GM12878 (cell line): ENCODE data around the gene CTXND2. TPM values are rescaled to one million over a fixed set of nuclear protein-coding genes. Genes with fewer than 3 reads are reported as not detected.
"Not testable (repeated sequence)": the region's sequence is repeated elsewhere in the genome, so short reads cannot be mapped to it uniquely, and the experiment has no call there.

Experiments
- ATAC-seq: fragments of 200-7000 bp; cut with Tn5 transposase; 3 replicates; pipeline ENCODE4 v1.9.1; 2020; ENCODE audit warnings: mild to moderate bottlenecking, moderate library complexity
- BruUV-seq: library from RNA; stranded (reverse); fragments of 400-500 nt; replicated peaks from 2 replicates; lab custom pipeline; 2021; lab: Mats Ljungman, UMichigan
- CTCF ChIA-PET: fragments of 300-600 bp; sonication (Branson Sonifier 250); formaldehyde crosslinking; extraction: SDS; loops from one replicate; lab custom pipeline; 2021; ENCODE audit warnings: inconsistent platforms; lab: Yijun Ruan, JAX
- POLR2A ChIA-PET: fragments of 350-600 bp; formaldehyde crosslinking; extraction: SDS; loops from one replicate; lab custom pipeline; 2021; ENCODE audit warnings: inconsistent platforms; lab: Charles Lee
- RAD21 ChIA-PET: fragments of 300-600 bp; sonication (Branson Sonifier 250); formaldehyde crosslinking; loops from one replicate; lab custom pipeline; 2023; ENCODE audit warnings: antibody characterized with exemption; ENCODE audit not compliant: unreplicated experiment; lab: Charles Lee
- SMC1A ChIA-PET: fragments of 300-600 bp; sonication (Branson Sonifier 250); formaldehyde crosslinking; loops from one replicate; lab custom pipeline; 2023; ENCODE audit not compliant: unreplicated experiment, uncharacterized antibody; lab: Charles Lee
- DNase-seq: peaks from one replicate; pipeline ENCODE4 v3.0.0-alpha.2; 2011; ENCODE audit warnings: low read depth, low spot score
- FAIRE-seq: peaks from 3 replicates; lab custom pipeline; 2011; peaks lifted over from hg19 to GRCh38; lab: Jason Lieb, UNC
- H2AFZ ChIP-seq: 2 replicates; pipeline ENCODE4 v1.6.0; 2011; ENCODE audit warnings: low read depth, low read length, control low read depth; ENCODE audit not compliant: control insufficient read depth
- H3K27ac ChIP-seq: 2 replicates; pipeline ENCODE4 v1.5.1; 2011; ENCODE audit warnings: control low read depth; ENCODE audit not compliant: control insufficient read depth, insufficient read depth
- H3K27me3 ChIP-seq, 2 experiments: replicated peaks in 1 of 2; 2 replicates each; pipeline versions ENCODE4 v1.6.0 to v1.6.1; 2011; ENCODE audit warnings: low read length in 1 of 2; ENCODE audit not compliant: control insufficient read depth in 2 of 2, insufficient read depth in 2 of 2
- H3K36me3 ChIP-seq, 2 experiments: 2 replicates each; pipeline ENCODE4 v1.5.1; 2011; ENCODE audit warnings: low read length in 1 of 2; ENCODE audit not compliant: control insufficient read depth in 2 of 2, insufficient read depth in 2 of 2
- H3K4me1 ChIP-seq: 2 replicates; pipeline ENCODE4 v1.6.1; 2011; ENCODE audit warnings: mild to moderate bottlenecking, low read length, moderate library complexity, mixed read lengths; ENCODE audit not compliant: control insufficient read depth, insufficient read depth
- H3K4me2 ChIP-seq: 2 replicates; pipeline ENCODE4 v1.6.0; 2011; ENCODE audit warnings: control low read depth; ENCODE audit not compliant: control insufficient read depth, insufficient read depth
- H3K4me3 ChIP-seq: fragments of 200-600 bp; sonication (generic); 2 replicates; pipeline ENCODE4 v1.5.1; 2016
- H3K79me2 ChIP-seq: 2 replicates; pipeline ENCODE4 v1.6.0; 2011; ENCODE audit warnings: low read length; ENCODE audit not compliant: control insufficient read depth, insufficient read depth
- H3K9ac ChIP-seq: 2 replicates; pipeline ENCODE4 v1.8.0; 2011; ENCODE audit warnings: low read length, control low read depth, mixed read lengths; ENCODE audit not compliant: control insufficient read depth, insufficient read depth
- H3K9me3 ChIP-seq: replicated peaks from 3 replicates; pipeline ENCODE4 v1.5.1; 2011; ENCODE audit warnings: mild to moderate bottlenecking, low read length; ENCODE audit not compliant: control insufficient read depth, insufficient read depth
- H4K20me1 ChIP-seq: 2 replicates; pipeline ENCODE4 v1.6.0; 2011; ENCODE audit not compliant: control insufficient read depth, insufficient read depth
- ZBTB4 ChIP-seq: fragments of 450-650 bp; formaldehyde crosslinking; IDR thresholded peaks from 2 replicates; pipeline ENCODE4 v1.4.0; 2022; ENCODE audit warnings: mild to moderate bottlenecking, moderate library complexity
- WGBS: methylation state at CpG from one replicate; pipeline ENCODE4 v1.1.6; 2016; ENCODE audit warnings: low lambda C conversion rate; ENCODE audit not compliant: insufficient replicate concordance, insufficient coverage; ENCODE audit errors: missing lambda C conversion rate; 5-methylcytosine and 5-hydroxymethylcytosine counted together
- in situ Hi-C: fragments of 300-500 bp; cut with MboI; formaldehyde crosslinking; loops from 9 replicates; pipeline ENCODE4 v1.14.3; 2018; ENCODE audit warnings: mixed read lengths
- intact Hi-C: fragments of 100-400 bp; cut with micrococcal nuclease; formaldehyde crosslinking; loops from one replicate; pipeline ENCODE4 v1.14.2; 2022; ENCODE audit not compliant: unreplicated experiment
- polyA plus RNA-seq, 11 experiments: library from polyadenylated mRNA; depleted of rRNA in 4 of 11; unstranded in 6 of 11; stranded (reverse) in 5 of 11; fragments of >200 nt; fragmentation: Nextera tagmentation in 4 of 11; fragmentation: Illumina TruSeq in 1 of 11; extraction: Ambion mirVana in 4 of 11; extraction: Trizol in 1 of 11; gene quantifications; 1 replicate in 1 of 11; 2 replicates in 10 of 11; pipeline versions ENCODE4 v1.2.1 to v1.2.3, GENCODE V29; 2011 to 2016; ENCODE audit warnings: inconsistent platforms in 2 of 11, missing spikeins in 2 of 11, low read depth in 1 of 11
- total RNA-seq, 4 experiments: library from RNA; depleted of rRNA in 3 of 4; stranded (reverse); fragments of >200 nt in 3 of 4; fragmentation: Illumina TruSeq in 1 of 4; extraction: Trizol in 1 of 4; gene quantifications; 2 replicates each; pipeline versions ENCODE4 v1.2.1 to v1.2.3, GENCODE V29; 2013 to 2021

CTXND2 gene
- total and polyA plus RNA-seq, 10 of the 15 experiments (the other 5 are each of a cell fraction or from before 2014, with no cell fraction given) = not detected

- no peak for TF ChIP-seq ZBTB4
- TF ChIP-seq, all 136 proteins: peak for 0
Observed at GRCh38 chr1:150863724-150864123, 23.2 kb upstream of the CTXND2 start (continued).

GRCh38 chr1:150864200-150864599 lies 22.7 kb upstream of the CTXND2 start:
- intact Hi-C loops, H3K4me3 ChIP-seq, in situ Hi-C loops, H3K9me3 ChIP-seq, H3K27me3 ChIP-seq, H2AFZ ChIP-seq, CTCF ChIA-PET, H3K4me1 ChIP-seq, POLR2A ChIA-PET, H3K9ac ChIP-seq, H3K4me2 ChIP-seq, RAD21 ChIA-PET, H3K27ac ChIP-seq, H3K79me2 ChIP-seq, BruUV-seq, H3K36me3 ChIP-seq, H4K20me1 ChIP-seq, FAIRE-seq, DNase-seq, ATAC-seq: not testable (repeated sequence)
- 78% methylated on average over 3 of the region's 3 CpGs for WGBS
- SMC1A ChIA-PET = interaction anchor here (1.8 kb wide), 1 partner anchor 11 kb away, joined by 5 read pairs; no protein-coding TSS in a partner anchor
